ENCODE data around the gene CDC5L. TPM values are rescaled to one million over a fixed set of nuclear protein-coding genes. Genes with fewer than 3 reads are reported as not detected.

CDC5L gene
- total RNA-seq, 2 donors from 2014 or later: 25.8 to 26.0 TPM

DNA sequence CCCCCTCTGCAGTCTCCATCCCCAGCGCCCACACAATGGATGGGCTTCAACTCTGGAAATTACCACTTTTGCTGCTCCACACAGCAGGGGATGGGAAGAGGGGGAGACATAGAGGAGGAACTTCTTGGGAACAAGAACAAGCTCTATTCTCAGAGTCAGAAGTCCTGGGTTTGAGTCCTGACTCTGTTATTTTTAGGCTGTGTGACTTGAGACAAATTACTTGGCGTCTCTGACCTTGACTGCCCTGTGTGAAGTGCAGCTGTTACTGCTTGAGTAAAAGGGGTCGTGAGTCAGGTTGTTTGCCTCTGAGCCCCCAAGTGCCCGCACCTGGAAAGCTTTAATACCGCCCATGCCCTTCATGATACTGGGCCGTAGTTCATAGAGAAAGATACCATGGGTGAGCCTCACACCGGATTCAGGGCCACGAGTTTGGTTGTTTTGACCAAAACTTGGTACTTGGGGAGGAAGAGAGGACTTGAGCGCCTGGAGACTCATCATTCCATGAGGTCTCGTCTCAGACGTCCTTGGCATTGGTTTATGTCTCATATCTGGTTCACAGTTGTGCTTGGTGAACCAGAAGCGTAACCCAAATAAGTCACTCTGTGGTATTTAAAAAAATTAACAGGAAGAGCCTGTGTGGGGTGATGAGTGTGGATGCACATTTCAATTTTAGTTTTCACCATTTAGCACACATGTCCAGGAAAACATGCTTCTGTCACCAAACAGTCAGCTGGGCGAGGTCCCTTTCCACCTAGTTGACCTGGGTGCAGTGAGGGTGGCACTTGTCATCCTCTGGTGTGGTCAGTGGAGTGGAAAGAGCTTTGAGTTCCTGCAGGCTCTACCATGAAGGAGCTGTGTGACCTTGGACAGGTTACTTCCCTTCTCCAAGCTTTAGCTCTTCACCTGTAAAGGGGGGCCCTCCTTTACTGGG, 75.6 kb downstream of the CDC5L start:
- peak; percentile 18 for ATAC-seq (replicated peaks)
- Mint-ChIP-seq H3K36me3 (ENCODE audit: low read depth) (no peaks in the 10 kb centered on the region), H3K4me1 (no peaks in the 10 kb centered on the region), H3K9me3 (no peaks in the 10 kb centered on the region), H3K27ac (no peak overlapping the region), H3K27me3 (no peaks in the 10 kb centered on the region), H3K4me3 (no peak overlapping the region)

- H3K9me3 Mint-ChIP-seq: no peaks in the 10 kb centered on the region
- H3K36me3 Mint-ChIP-seq (ENCODE audit: low read depth): no peaks in the 10 kb centered on the region
- no peak overlapping the region for H3K27ac Mint-ChIP-seq
- H3K27me3 Mint-ChIP-seq: no peaks in the 10 kb centered on the region
- no peaks in the 10 kb centered on the region for H3K4me1 Mint-ChIP-seq
- no peak for ATAC-seq (replicated peaks)
- no peak overlapping the region for H3K4me3 Mint-ChIP-seq
These were observed 76.4 kb downstream of the CDC5L start for GRCh38 chr6:44463728-44464450.

DNA sequence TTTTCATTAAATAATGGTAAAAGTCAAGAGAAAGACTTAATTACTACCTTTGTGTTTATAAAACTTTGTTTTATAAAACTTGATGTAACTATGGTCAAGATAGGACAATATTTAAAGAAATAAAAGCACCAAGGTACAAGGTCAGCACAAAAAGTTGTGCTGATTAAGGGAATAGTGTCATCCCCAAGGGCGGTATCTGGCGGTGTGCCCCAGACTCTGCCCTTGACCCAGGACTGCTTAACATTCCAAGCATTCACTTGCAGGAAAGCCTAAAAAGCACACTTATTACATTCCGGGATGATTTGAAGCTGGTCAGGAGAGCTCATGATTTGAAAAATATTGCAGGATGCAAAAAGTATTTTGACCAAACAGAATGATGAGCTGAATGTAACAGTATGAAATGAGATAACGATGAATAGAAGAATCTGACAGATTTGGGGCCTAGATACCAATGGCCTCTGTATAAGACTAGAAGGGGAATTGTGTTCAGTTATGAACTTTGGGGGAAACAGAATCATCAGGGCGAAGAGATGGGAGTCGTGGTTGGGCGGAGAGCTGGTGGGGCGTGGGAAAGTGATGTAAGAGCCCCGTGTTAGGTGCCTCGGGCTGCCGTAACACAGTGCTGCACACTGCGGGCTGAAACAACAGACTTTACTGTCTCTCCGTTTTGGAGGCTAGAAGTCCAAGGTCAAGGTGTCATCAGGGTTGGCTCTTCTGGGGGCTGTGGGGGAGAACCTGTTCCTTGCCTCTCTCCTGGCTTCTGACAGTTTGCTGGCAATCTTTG, 77.2 kb downstream of the CDC5L start:
- Mint-ChIP-seq H3K27me3 (no peaks in the 10 kb centered on the region), H3K27ac (no peak overlapping the region), H3K4me3 (no peak overlapping the region), H3K36me3 (ENCODE audit: low read depth) (no peaks in the 10 kb centered on the region), H3K4me1 (no peaks in the 10 kb centered on the region), H3K9me3 (no peaks in the 10 kb centered on the region)
- ATAC-seq (replicated peaks): no peak

DNA sequence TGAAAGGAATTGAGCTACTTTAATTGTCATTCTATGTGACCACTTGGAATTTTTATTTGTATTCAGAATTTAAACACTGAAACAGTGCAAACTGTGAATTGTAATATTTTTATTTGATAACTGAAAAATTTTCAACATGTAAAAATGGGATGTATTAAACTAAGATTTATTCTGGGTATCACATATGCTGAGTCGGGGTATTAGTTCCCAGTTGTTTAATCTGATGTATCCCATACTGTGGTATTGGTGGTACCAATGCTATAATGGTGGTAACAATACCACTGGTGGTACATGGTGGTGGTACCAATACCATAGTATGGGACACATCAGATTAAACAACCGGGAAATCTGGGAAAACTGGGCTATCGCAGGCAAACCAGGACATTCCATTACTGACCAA, 79.4 kb downstream of the CDC5L start:
- no peaks in the 10 kb centered on the region for H3K36me3 Mint-ChIP-seq (ENCODE audit: low read depth)
- ATAC-seq (replicated peaks): no peak
- no peaks in the 10 kb centered on the region for H3K9me3 Mint-ChIP-seq
- H3K27me3 Mint-ChIP-seq: no peaks in the 10 kb centered on the region
- no peak overlapping the region for H3K4me3 Mint-ChIP-seq
- no peaks in the 10 kb centered on the region for H3K4me1 Mint-ChIP-seq
- no peak overlapping the region for H3K27ac Mint-ChIP-seq

GRCh38 chr6:44468835-44469234, 81.3 kb downstream of the CDC5L start:
- H3K27me3 Mint-ChIP-seq: no peaks in the 10 kb centered on the region

DNA sequence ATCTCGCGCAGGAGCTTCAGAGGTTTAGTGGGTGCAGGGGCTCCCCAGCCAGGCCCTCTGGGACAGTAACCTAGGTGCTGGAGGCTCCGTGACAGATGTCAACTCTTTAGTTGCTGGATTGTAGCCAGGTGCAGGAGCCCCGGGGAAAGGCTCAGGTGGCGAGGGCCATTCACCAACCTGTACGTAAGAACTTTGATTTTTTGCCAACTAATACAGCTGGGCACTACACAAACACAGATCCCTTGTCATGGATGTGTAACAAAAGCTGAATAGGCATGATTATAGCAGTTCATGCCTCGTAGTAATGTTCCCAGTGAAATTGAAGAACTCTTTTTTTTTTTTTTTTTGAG, 82.6 kb downstream of the CDC5L start:
- H3K4me1 Mint-ChIP-seq: no peaks in the 10 kb centered on the region
- no peaks in the 10 kb centered on the region for H3K9me3 Mint-ChIP-seq
- H3K4me3 Mint-ChIP-seq: no peak overlapping the region
- no peaks in the 10 kb centered on the region for H3K36me3 Mint-ChIP-seq (ENCODE audit: low read depth)
- no peak for ATAC-seq (replicated peaks)
- no peak overlapping the region for H3K27ac Mint-ChIP-seq
- H3K27me3 Mint-ChIP-seq: no peaks in the 10 kb centered on the region

More at GRCh38 chr6:44468835-44469234, 81.3 kb downstream of the CDC5L start:
- Mint-ChIP-seq H3K36me3 (ENCODE audit: low read depth) (no peaks in the 10 kb centered on the region), H3K27ac (no peak overlapping the region), H3K4me3 (no peak overlapping the region), H3K9me3 (no peaks in the 10 kb centered on the region), H3K4me1 (no peaks in the 10 kb centered on the region)
- ATAC-seq (replicated peaks): no peak

DNA sequence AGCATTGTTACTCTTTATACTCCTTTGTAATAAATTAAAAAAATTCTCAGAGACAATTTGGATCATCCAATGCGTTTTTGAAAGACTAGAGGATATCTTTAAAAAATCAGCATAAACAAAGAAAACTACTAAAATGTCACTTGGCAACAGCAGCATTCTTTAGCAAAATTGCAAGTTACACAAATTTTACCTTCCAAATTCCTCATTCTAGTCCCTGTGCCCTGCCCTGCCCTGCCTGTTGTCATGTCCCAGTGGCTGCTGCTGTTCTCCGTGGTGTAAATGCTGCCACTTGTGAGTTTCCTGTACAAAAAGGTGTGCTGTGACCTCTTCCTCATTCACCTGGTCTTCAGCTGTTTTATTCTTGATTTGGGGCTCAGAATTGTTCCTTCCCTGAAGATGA, 83.2 kb downstream of the CDC5L start:
- no peak for ATAC-seq (replicated peaks)
- H3K4me3 Mint-ChIP-seq: no peak overlapping the region
- no peaks in the 10 kb centered on the region for H3K4me1 Mint-ChIP-seq
- no peaks in the 10 kb centered on the region for H3K9me3 Mint-ChIP-seq
- H3K27me3 Mint-ChIP-seq: no peaks in the 10 kb centered on the region
- no peak overlapping the region for H3K27ac Mint-ChIP-seq
- H3K36me3 Mint-ChIP-seq (ENCODE audit: low read depth): no peaks in the 10 kb centered on the region

DNA sequence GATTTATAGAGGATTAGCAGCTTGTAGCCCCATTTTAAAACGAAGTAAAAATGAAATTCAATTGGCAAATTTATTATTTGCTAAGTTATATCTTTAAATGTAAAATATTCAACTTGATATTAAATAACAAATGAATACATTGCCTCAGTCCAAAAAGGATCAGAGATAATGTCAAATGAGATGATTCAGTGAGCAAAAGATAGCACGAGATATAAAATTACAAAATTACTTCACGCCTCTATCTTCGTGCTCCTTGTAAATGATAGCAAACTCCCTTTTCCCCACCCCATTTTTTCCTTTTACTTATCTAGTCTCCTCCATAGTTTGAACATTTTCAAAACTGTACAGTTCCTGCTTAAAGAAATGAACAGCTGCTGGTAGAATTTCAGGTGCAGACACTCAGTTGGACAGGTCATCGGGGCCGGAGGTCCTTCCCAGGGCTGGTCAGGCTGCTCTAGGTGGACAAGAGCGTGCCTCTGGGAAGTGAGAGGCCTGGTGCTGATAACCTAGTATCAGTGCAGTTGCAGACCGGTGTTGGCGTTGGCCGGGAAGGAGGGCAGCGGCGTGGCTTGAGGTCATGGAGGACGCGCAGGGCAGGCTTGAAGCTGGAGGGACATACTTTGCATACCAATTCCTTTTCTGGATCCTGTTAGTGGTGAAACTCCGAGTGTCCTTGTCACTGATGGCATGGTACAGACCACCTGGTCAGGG, 83.9 kb downstream of the CDC5L start:
- Mint-ChIP-seq H3K36me3 (ENCODE audit: low read depth) (no peaks in the 10 kb centered on the region), H3K9me3 (no peaks in the 10 kb centered on the region), H3K27ac (no peak overlapping the region), H3K27me3 (no peaks in the 10 kb centered on the region), H3K4me3 (no peak overlapping the region), H3K4me1 (no peaks in the 10 kb centered on the region)
- ATAC-seq (replicated peaks): no peak

GRCh38 chr6:44472250-44472945, 84.9 kb downstream of the CDC5L start:
- Mint-ChIP-seq H3K9me3 (no peaks in the 10 kb centered on the region), H3K4me1 (no peaks in the 10 kb centered on the region), H3K27ac (no peak overlapping the region), H3K4me3 (no peak overlapping the region), H3K27me3 (no peaks in the 10 kb centered on the region), H3K36me3 (ENCODE audit: low read depth) (no peaks in the 10 kb centered on the region)
- ATAC-seq (replicated peaks): no peak

- Mint-ChIP-seq H3K36me3 (ENCODE audit: low read depth) (no peaks in the 10 kb centered on the region), H3K27ac (no peak overlapping the region), H3K4me1 (no peaks in the 10 kb centered on the region), H3K27me3 (no peaks in the 10 kb centered on the region), H3K9me3 (no peaks in the 10 kb centered on the region), H3K4me3 (no peak overlapping the region)
- no peak for ATAC-seq (replicated peaks)
These were observed 86.1 kb downstream of the CDC5L start for GRCh38 chr6:44473393-44474189.

DNA sequence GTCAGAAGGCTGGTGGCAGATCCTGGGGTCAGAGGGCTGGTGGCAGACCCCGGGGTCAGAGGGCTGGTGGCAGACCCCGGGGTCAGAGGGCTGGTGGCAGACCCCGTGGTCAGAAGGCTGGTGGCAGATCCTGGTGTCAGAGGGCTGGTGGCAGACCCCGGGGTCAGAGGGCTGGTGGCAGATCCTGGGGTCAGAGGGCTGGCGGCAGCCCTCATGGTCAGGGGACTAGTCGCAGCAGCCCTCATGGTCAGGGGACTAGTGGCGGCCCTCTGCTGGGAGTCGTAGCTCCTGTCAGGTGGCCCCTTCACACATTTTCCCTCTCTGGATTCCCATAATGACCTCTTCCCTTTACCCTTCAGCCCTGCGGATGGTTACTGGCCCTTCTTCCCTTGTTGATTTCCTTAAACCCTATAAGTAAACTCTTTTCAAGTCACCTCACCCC, 86.7 kb downstream of the CDC5L start:
- Mint-ChIP-seq H3K27me3 (no peaks in the 10 kb centered on the region), H3K4me1 (no peaks in the 10 kb centered on the region), H3K4me3 (no peak overlapping the region), H3K9me3 (no peaks in the 10 kb centered on the region), H3K36me3 (ENCODE audit: low read depth) (no peaks in the 10 kb centered on the region), H3K27ac (no peak overlapping the region)
- no peak for ATAC-seq (replicated peaks)

GRCh38 chr6:44474643-44475042, 87.1 kb downstream of the CDC5L start:
- Mint-ChIP-seq H3K9me3 (no peaks in the 10 kb centered on the region), H3K27ac (no peak overlapping the region), H3K4me1 (no peaks in the 10 kb centered on the region), H3K4me3 (no peak overlapping the region), H3K36me3 (ENCODE audit: low read depth) (no peaks in the 10 kb centered on the region), H3K27me3 (no peaks in the 10 kb centered on the region)
- no peak for ATAC-seq (replicated peaks)

DNA sequence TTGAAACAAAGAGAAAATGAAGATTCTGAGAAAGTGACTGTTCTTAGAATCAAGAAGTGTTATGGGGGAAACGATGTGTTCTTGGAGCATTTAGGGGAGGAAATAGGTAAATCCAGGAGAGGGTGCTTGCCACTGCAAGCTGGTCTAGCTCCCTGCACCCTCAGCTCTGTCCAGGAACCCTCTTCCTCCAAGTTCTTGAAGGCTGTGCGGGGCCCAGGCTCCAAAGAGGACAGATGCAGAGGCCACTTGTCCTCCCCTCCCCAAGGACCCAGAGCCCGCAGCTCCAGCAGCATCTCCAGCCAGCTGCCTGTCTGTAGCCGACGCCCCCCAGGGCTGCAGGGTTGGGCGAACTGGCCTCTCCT, 87.9 kb downstream of the CDC5L start:
- peak; percentile 42 for ATAC-seq (replicated peaks)
- H3K4me1 Mint-ChIP-seq: no peaks in the 10 kb centered on the region
- no peaks in the 10 kb centered on the region for H3K9me3 Mint-ChIP-seq
- H3K36me3 Mint-ChIP-seq (ENCODE audit: low read depth): no peaks in the 10 kb centered on the region
- H3K27ac Mint-ChIP-seq: no peak overlapping the region
- no peak overlapping the region for H3K4me3 Mint-ChIP-seq
- no peaks in the 10 kb centered on the region for H3K27me3 Mint-ChIP-seq
